GM11168 (cell line): ENCODE data around the gene KLK8.
"Not testable (repeated sequence)": the region's sequence is repeated elsewhere in the genome, so short reads cannot be mapped to it uniquely, and the experiment has no call there.

Experiments used
- in situ Hi-C: fragments of 300-500 bp; cut with MboI; formaldehyde crosslinking; loops from one replicate; pipeline ENCODE4 v1.12.0; 2022; ENCODE audit warnings: low sequenced_read_pairs; ENCODE audit not compliant: unreplicated experiment

Gene KLK8

DNA sequence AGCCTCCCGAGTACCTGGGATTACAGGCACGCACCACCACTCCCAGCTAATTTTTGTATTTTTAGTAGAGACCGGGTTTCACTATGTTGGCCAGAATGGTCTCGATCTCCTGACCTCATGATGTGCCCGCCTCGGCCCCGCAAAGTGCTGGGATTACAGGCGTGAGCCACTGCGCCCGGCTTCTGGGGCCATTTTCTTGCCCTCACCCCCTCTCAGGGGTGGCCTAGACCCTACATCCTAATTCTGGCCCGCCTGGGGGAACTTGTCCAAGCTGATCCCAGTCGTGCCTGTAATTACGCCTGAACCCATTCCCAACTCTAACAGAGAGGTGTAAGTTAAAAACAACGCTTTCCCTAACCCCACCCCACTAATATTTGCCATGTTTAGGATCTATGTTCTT lies 17.0 kb downstream of the KLK8 start:
- in situ Hi-C loops = not testable (repeated sequence)

DNA sequence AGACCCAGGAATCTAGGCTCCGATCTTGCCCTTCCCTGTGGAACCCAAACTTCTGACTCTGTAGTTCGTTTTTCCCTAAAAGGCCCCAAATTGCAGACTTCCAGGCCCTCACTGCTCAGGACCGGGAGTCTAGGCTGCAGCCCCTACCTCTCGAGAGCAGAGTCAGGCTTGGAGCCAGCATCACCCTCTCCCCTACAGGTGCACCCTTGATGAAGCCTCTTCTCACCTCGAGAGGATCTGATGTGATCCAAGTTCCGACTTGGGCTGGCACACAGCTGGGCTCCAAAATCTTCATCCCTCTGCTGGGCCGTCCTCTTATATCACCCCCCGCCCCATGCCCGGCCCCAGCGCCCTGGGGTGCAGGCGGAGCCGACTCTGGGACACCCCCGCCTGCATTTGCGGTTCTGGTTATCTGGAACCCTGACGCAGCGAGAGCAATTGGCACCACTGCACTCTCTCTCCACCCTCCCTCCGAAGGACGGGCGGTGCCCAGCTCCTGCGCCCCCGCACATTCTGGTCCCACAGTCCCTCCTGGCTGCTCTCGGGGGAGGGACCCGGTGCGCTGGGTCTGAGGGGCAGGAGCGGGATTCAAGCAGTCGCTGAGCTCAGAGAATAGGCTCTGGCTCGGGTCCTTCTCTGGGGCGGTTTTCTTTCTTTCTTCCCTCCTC lies 17.6 kb downstream of the KLK8 start, which contains the start of gene KLK7:
Gene KLK7 (minus strand): TSS at position 293 of the 668 bp plus-strand sequence. CDS start 1,518 bp downstream, outside the sequence.
- in situ Hi-C loops = no loop called here

DNA sequence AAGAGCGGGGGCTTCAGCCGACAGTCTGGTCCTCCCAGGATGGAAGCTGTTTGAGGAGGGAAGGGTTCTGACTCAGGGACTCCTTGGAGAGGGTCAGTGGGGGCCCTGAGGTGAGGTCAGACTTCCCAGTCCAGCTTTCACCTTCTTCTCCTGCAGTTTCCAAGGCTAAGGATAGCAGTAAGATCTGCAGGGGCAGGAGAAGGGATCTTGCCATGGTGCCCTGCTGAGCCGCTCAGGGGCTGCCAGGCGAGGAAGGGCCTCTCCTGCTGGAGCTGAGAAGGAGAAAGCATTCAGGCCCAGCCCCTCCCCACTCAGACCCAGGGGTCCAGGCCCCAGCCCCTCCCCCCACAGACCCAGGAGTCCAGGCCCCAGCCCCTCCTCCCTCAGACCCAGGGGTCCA lies 19.2 kb downstream of the KLK8 start:
- in situ Hi-C loops = no loop called here

DNA sequence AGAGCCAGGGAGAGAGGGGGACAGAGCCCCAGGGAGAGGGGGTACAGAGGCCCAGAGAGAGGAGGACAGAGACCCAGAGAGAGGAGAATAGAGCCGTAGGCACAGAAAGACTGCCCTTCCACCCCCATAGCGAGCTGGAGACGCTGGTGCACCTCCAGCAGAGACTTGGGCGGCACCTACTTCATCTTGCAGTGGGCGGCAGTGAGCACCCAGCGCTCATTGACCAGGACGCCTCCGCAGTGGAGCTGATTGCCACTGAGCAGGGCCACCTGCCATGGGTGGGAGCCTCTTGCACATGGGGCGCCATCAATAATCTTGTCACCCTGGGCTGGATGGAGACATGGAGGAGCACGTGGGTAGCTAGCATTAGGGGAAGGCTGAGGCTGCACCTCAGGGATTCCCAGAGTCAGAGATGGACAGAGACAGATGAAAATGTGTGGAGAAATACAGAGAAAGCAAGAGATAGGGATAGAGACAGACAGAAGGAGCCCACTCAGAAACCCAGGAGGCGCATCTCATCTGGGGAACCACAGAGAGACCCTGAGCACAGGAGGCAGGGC lies 19.7 kb downstream of the KLK8 start:
- in situ Hi-C loops = no loop called here

DNA sequence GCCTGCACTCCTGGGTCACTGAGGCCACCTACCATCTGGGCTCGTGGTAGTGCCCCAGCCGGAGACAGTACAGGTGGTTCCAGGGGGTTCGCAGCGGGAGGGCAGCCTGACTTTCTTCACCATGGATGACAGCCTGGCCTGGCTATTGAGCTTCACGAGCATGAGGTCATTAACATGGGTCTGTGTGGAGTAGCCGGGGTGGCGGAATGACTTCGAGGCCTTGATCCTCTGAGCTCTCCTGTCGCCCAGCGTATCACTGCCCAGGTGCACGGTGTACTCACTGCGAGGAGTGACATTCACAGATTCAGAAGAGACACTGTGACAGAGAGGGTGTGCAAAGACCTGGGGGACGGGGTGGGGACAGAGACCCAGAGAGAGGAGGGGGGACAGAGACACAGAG lies 21.2 kb downstream of the KLK8 start:
- in situ Hi-C loops = no loop called here

DNA sequence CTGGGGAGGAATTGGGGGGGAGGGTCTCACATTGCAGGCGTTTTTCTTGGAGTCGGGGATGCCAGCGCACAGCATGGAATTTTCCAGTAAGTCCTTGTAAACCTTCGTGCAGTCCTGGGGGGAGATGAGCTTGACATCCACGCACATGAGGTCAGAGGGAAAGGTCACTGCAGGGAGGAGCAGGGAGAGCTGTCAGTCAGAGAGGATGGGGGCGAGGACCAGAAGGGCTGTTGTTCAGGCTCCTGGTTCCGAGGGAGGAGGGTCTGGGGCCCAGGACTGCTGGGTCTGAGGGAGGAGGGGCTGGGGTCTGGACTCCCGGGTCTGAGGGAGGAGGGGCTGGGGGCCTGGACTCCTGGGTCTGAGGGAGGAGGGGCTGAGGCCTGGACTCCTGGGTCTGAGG lies 21.6 kb downstream of the KLK8 start:
- in situ Hi-C loops = no loop called here

DNA sequence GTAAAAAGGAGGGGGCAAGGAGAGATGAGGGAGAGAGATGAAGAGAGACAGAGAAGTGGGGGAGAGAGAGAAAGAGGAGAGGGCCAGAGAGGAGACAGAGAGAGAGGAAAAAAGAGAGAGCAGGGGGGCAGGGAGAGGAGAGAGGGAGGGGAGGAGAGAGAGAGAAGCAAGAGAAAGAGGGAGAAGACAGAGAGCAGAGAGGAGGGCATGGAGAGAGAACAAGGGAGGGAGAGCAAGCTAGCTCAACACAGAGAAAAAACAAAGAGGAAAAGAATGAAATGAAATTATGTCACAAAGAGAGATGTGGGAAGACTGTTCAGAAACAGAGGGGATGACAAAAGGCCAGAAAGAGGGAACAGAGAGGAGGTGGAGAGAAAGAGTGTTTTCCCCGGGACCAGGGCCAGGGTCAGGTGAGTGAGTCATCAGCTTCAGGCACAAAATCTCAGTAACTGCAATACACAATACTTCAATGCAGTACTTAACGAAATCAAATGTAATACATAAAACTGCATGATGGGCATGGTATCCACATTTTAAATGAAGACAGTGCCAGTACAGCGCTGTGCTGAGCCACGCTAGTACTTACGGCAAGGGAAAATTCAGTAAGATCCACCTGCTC lies 22.5 kb downstream of the KLK8 start:
- in situ Hi-C loops = no loop called here

DNA sequence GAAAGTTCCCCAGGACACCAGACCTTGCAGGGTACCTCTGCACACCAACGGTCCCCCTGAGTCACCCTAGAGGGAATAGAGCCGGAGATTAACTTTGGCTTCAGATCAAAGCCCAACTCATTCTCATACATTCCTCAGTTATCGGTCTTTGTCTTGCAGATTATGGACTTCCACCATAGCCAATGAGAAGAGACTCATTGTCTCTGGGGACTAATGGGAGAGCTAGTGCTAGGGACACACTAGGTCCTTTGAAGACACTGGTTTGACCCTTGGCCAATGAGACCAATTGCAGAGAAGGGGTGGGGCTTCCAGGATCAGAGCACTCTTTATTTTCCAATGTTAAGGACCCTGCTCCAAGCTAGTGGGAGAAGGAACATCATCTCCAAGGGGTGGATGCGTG lies 23.8 kb downstream of the KLK8 start:
- in situ Hi-C loops = no loop called here

DNA sequence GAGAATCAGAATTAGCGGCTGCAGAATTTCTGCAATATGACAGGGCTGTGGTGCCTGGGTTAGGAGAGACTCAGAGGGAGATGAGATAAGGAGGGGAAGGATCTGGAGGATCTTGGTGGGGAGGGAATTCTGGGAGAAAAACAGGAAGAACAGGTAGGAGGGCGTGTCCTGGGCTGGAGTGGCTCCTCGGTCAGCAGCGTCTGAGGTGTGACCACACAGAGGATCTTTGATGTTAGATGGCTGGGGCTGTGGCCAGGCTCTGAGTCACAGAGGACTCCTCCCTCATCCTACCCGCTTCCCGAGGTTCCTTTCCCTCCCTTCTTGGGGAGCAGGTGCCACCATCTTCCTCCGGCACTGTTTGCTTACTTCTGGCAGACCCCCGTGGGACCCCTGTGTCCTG lies 25.6 kb downstream of the KLK8 start:
- in situ Hi-C loops = no loop called here

DNA sequence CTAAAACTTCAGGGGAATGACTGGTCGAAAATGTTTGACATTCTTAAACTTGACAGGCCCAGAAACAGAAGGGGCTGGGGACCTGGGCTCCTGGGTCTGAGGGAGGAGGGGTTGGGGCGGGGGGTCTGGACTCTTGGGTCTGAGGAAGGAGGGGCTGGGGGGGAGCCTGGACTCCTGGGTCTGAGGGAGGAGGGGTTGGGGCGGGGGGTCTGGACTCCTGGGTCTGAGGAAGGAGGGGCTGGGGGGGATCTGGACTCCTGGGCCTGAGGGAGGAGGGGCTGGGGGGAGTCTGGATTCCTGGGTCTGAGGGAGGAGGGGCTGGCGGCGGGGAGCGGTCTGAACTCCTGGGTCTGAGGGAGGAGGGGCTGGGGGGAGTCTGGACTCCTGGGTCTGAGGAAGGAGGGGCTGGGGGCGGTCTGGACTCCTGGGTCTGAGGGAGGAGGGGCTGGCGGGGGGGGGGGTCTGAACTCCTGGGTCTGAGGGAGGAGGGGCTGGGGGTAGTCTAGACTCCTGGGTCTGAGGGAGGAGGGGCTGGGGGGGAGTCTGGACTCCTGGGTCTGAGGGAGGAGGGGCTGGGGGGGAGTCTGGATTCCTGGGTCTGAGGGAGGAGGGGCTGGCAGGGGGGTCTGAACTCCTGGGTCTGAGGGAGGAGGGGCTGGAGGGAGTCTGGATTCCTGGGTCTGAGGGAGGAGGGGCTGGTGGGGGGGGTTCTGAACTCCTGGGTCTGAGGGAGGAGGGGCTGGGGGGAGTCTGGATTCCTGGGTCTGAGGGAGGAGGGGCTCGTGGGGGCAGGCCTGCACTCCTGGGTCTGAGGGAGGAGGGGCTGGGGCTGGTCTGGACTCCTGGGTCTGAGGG lies 26.5 kb downstream of the KLK8 start:
- in situ Hi-C loops = no loop called here

DNA sequence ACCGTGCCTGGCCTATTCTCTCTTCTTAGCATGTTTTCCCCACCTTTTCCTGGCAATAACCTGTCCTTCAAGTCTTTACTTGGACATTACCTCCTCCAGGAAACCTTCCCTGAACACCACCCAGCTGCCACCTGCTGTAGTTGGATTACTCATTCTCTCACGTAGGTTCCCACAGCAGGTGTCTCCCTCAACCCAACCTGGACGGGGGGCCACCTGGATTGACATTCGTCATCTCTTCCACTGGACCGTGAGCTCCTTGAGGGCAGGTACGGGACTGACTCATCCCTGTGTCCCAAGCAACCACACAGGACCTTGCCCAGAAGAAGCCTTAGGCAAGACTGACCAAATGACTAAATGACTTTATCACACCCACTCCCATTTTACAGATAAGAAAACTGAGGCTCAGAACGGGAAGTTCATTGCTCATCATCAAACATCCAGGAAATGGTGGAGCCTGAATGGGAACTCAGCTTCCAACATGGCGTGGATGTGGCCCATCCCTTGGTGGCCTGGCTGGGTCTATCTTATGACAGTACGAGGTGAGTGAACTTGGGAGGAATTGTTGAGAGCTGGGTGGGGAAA lies 28.5 kb downstream of the KLK8 start:
- in situ Hi-C loops = no loop called here

DNA sequence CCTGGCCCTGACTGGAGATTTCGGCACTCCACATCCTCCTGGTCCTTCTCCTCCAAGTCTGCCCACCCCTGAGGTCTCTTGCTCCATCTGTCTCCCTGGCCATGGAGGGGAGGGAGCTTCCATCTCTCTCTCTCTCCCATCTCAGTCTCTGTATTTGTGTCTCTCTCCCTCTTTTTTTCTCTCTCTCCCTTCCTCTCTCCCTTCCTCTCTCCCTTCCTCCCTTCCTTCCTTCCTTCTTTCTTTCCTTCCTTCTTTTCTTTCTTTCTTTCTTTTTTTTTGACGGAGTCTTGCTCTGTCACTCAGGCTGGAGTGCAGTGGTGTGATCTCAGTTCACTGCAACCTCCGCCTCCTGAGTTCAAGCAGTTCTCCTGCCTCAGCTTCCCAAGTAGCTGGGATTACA lies 31.6 kb downstream of the KLK8 start:
- in situ Hi-C loops = not testable (repeated sequence)

DNA sequence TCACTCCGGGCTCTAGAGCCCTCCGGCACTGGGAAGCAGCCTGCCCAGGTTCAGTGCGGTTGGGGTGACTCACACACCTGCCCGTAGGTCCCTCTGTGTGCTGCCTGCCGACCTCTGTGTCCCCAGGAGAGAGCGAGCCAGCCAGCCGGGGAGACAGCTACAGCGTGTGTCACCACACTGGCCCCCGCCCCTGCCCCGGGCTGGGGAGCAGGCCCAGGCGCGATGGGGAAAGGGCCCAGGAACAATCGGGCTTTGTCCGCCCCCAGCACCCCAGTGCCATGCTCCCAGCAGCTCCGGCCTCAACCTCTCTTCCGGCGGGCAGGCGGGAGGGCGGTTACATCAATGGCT lies 32.0 kb downstream of the KLK8 start, which contains the start of gene KLK6:
Gene KLK6 (minus strand): TSS at position 179 of the 348 bp plus-strand sequence. CDS start 1,487 bp downstream, outside the sequence.
- in situ Hi-C loops = no loop called here

DNA sequence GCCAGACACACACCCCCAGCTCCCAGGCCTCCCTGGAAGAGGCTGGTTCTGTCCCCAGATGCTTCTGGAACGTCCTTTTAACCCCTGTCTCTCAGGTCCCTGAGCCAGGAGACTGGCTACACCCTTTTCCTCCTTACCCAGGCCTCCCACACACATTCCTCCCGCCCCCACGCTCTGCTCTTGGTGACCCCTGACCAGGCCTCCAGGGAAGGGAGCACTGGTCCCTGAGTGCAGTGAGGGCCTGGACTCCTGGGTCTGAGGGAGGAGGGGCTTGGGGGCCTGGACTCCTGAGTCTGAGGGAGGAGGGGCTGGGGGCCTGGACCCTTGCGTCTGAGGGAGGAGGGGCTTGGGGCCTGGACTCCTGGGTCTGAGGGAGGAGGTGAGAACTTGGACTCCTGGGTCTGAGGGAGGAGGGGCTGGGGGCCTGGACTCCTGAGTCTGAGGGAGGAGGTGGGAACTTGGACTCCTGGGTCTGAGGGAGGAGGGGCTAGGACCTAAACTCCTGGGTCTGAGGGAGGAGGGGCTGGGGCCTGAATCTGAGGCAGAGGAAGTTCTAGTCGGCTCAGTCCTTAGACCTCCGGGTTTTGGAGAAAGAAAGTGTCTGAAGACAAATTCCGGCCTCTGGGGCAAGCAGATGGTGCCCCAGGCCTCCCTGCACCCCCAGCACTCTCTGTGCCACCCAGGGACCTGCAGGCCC lies 32.5 kb downstream of the KLK8 start:
- in situ Hi-C loops = no loop called here

DNA sequence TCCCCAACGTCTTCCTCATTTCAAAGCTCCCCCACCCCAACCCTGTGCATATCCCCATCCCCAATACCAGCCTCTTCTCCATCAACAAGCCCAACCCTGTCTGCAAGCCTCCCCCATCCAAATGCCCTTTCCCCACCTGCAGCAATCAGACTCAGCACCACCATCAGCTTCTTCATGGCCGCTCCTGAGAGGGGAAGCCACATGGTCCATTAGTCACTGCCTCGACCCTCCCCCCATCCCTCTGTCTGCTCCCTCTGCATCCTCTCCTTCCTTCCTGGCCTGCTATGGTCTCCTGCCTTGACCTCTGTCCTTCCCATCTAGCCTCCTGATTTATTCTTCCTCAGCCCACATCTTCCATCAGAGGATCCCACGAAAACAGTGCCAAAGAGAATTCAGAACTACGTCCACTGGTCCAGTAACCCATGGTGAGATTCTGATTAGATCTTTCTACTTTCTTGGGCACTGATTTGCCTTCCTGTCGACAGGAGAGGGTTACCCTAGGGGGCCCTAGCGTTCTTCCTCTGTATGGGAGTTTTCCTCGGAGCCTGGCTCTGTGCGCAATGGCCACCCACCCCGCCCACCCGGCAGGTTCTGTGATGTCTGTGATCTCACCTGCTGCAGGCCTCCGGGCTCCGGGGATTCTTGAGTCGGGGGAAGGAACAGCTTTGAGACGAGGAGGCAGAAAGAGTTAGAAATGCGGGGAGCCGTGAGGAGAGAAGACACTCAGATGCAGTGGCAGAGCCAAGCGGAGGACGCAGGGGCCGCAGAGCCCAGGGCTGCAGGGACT lies 33.3 kb downstream of the KLK8 start:
- in situ Hi-C loops = no loop called here

DNA sequence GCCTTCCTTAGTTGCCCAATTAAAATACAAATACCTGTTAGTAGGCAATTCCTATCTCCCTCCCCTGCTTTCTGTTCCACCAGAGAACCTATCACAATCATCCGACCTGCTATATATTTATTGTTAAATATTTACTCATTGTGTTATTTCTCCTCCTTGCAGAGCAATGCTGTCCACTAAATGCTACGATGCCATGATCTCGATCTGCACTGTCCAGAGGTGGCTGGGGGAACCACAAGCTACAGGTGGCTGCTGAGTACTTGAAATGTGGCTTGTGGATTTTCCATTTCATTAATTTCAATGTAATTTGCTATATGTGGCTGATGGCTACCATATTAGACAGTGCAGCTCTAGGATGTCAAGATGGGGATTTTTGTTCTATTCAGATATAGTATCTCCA lies 37.1 kb downstream of the KLK8 start:
- in situ Hi-C loops = no loop called here

DNA sequence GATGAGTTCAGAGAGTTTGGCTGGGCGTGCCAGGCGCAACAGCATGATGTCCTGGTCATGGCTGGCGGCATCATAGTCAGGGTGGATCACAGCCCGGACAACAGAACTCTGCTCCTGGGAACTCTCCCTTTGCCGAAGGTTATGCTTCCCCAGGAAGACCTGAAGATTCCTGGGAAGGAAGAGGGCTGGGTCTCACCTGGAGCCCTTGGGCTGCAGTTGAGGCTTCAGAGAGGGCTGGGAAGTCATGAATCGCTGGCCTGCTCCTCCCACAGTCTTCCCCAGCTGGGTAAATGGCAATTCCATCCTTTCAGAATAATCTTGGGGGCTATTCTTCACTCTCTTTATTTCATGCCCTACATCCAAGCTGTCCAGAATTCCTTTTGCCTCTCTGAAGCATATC lies 38.0 kb downstream of the KLK8 start:
- in situ Hi-C loops = no loop called here

DNA sequence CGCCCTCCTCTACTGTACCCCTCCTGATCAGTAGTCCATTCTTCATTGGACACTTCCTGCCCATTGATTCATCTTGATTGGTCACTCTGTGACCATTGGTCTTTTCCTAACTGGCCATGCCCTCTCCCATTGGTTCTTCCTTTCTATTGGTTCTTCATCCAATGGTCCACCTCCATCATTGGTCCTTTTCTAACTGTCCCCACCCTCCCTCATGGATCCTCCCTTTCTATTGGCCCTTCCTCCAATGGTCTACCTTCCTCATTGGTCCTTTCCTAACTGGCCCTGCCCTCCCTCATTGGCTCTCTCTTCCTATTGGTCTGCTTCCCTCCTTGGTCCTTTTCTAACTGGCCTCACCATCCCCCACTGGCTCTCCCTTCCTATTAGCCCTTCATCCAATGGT lies 39.2 kb downstream of the KLK8 start:
- in situ Hi-C loops = no loop called here
